Measurements from ENCODE around the gene THRSP. TPM values are rescaled to one million over a fixed set of nuclear protein-coding genes. Genes with fewer than 3 reads are reported as not detected.

Gene THRSP
- total RNA-seq, 1 experiment from 2014 or later = not detected

GRCh38 chr11:78097666-78098385 is 34.2 kb downstream of the THRSP start:
- Histone ChIP-seq H2BK15ac (ENCODE audit: low read depth, low read length) (no peak overlapping the region), H2BK12ac (ENCODE audit: insufficient read length, low read depth, low read length) (no peak overlapping the region), H3T11ph (ENCODE audit: low read length) (no peak overlapping the region)

More at GRCh38 chr11:78097666-78098385, 34.2 kb downstream of the THRSP start:
- Histone ChIP-seq H3K23me2 (ENCODE audit: insufficient read length, low read depth, low read length, poor library complexity, severe bottlenecking) (no peaks in the 10 kb centered on the region), H3K79me2 (ENCODE audit: insufficient read depth, low read length) (no peaks in the 10 kb centered on the region), H3K14ac (ENCODE audit: insufficient read depth, low read length) (no peak overlapping the region), H3K79me1 (ENCODE audit: insufficient read depth, low read depth, low read length, poor library complexity, severe bottlenecking) (no peaks in the 10 kb centered on the region), H4K91ac (ENCODE audit: insufficient read length, low read depth, low read length) (no peak overlapping the region), H3K27ac (ENCODE audit: insufficient read length, low read depth, low read length) (no peak overlapping the region), H3K27me3 (ENCODE audit: insufficient read depth, low read length) (no peaks in the 10 kb centered on the region), H4K8ac (replicated peaks; ENCODE audit: insufficient read length, low read depth, low read length) (no peak overlapping the region), H2AFZ (ENCODE audit: low read length) (no peak overlapping the region), H2BK20ac (ENCODE audit: low read depth, low read length, poor library complexity, severe bottlenecking) (no peak overlapping the region), H2AK5ac (ENCODE audit: insufficient read length, low read length) (no peak overlapping the region), H2BK120ac (ENCODE audit: low read depth, low read length, poor library complexity, severe bottlenecking) (no peak overlapping the region), H2BK5ac (ENCODE audit: insufficient read length, low read length) (no peak overlapping the region), H4K20me1 (ENCODE audit: control insufficient read depth, insufficient read depth, insufficient read length) (no peaks in the 10 kb centered on the region), H3K9ac (ENCODE audit: extremely low read depth, insufficient read length, low read length) (no peak overlapping the region), H3K56ac (ENCODE audit: insufficient read length, low read depth, low read length) (no peak overlapping the region), H3K18ac (ENCODE audit: insufficient read length, low read depth, low read length) (no peak overlapping the region), H3K9me3 (ENCODE audit: control insufficient read depth, low read depth, low read length) (no peaks in the 10 kb centered on the region), H3K4me1 (ENCODE audit: insufficient read depth, low read length) (no peaks in the 10 kb centered on the region), H4K5ac (ENCODE audit: insufficient read length, low read depth, low read length) (no peak overlapping the region), H3K4ac (ENCODE audit: low read depth, low read length) (no peak overlapping the region), H3K4me2 (ENCODE audit: insufficient read depth, insufficient read length, low read length) (no peak overlapping the region), H3K23ac (ENCODE audit: insufficient read length, low read depth, low read length) (no peak overlapping the region)
- Mint-ChIP-seq H3K36me3 (ENCODE audit: insufficient read depth in 1 of 3, low read depth in 3 of 3) (peaks cover 7 to 50% (median 31%) of the 10 kb centered on the region in 3 experiments; a peak in 6 of 7 replicates), H3K4me1 (no peaks in the 10 kb centered on the region), H3K27ac (no peak overlapping the region), H3K27me3 (ENCODE audit: low read depth) (no peaks in the 10 kb centered on the region), H3K4me3 (no peak overlapping the region), H3K9me3 (no peaks in the 10 kb centered on the region)
- no CpG with 5 or more reads among the region's 7 CpGs for WGBS (ENCODE audit: extremely low coverage, insufficient read length, low lambda C conversion rate)
- no peak for DNase-seq
- TF ChIP-seq CTCF (conservative IDR thresholded peaks at IDR 0.05) = no peak

All from H9 (cell line).